IPS-15b (cell line): Measurements from ENCODE around the gene PRR22.
A peak's percentile ranks its signal among the peaks of the same experiment; 100 is the strongest.

Experiments
- H3K27me3 ChIP-seq: one replicate; pipeline ENCODE4 v1.6.1; 2013; ENCODE audit warnings: low read length; ENCODE audit not compliant: control insufficient read depth, insufficient read depth
- H3K36me3 ChIP-seq: one replicate; pipeline ENCODE4 v1.6.1; 2013; ENCODE audit warnings: low read length; ENCODE audit not compliant: control insufficient read depth, insufficient read depth
- H3K4me1 ChIP-seq: one replicate; pipeline ENCODE4 v1.6.1; 2013; ENCODE audit warnings: mild to moderate bottlenecking, low read length; ENCODE audit not compliant: control insufficient read depth, insufficient read depth
- H3K4me3 ChIP-seq: one replicate; pipeline ENCODE4 v1.5.1; 2013; ENCODE audit warnings: low read depth, low read length
- H3K9ac ChIP-seq: one replicate; pipeline ENCODE4 v1.6.1; 2013; ENCODE audit warnings: low read depth, mild to moderate bottlenecking, low read length
- H3K9me3 ChIP-seq: one replicate; pipeline ENCODE4 v1.6.1; 2013; ENCODE audit warnings: mild to moderate bottlenecking, low read length; ENCODE audit not compliant: control insufficient read depth, insufficient read depth

PRR22 gene

DNA sequence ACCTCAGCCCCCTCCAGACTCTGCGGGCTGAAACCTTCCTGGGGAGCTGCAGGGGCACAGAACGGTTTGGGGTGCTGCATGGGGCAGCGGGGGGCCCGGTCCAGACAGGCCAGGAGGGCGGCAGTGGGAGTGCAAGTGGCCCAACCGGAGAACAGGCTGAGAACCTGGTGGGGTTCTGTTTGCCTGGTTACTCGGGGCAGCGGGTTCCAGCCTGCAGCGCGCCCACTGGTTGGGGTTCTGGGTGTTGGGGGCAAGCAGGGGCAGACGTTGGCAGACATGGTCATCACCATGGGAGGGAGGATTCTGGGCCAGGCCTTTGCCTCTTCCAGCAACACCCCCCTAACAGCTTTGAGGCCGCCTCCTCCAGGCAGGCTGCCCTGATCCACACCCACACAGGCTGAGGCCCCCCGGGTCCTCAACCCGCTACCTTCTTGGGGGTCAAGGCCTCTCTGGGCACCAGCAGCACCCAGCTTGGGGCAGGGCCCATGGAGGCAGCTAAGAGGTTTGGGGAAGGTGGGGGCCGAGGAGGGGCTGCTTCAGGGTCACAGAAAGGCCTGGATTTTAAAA, at the start of gene PRR22:
TSS of gene PRR22 (minus strand) at position 166 of the 567 bp plus-strand sequence. CDS start at position 80, 86 bp downstream.
- Histone ChIP-seq H3K4me1 (no peaks in the 10 kb centered on the region), H3K36me3 (peaks cover 44% of the 10 kb centered on the region), H3K27me3 (no peaks in the 10 kb centered on the region), H3K9ac (no peak within 1 kb of the TSS), H3K9me3 (no peaks in the 10 kb centered on the region), H3K4me3 (no peak within 1 kb of the TSS)

DNA sequence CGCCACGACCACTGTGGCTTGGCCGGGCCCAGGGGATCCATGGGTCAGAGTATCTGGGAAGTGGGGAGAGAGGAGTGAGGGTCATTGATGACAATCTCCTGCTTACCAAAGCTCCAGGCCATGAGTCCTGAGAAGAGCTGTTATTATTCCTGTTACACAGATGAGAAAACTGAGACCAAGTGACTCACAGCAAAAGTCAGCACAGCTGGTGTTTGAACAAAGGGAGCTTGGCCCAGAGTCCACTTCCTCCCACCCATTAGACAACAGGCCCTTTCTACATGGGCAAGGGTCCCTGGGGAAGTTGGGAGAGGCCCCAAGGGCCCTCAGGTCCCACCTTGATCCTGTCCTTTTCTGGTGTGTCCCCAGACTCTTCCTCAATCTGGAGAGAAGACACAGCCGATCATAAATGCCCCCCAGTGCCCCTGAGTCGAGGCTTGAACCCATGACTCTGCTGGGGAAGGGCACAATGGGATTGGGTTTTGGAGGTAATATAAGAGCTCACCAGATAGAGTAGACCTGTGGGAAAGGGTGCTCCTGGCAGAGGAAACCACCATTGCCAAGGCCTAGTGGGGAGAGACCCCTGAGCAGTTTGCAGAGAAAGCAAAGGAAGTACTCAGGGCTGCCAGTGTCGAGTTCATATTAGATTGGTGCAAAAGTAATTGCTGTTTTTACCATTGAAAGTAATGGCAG, 48.1 kb upstream of the PRR22 start:
- Histone ChIP-seq H3K9me3 (no peaks in the 10 kb centered on the region), H3K4me3 (no peak overlapping the region), H3K36me3 (no peaks in the 10 kb centered on the region), H3K9ac (no peak overlapping the region), H3K4me1 (no peaks in the 10 kb centered on the region), H3K27me3 (no peaks in the 10 kb centered on the region)

DNA sequence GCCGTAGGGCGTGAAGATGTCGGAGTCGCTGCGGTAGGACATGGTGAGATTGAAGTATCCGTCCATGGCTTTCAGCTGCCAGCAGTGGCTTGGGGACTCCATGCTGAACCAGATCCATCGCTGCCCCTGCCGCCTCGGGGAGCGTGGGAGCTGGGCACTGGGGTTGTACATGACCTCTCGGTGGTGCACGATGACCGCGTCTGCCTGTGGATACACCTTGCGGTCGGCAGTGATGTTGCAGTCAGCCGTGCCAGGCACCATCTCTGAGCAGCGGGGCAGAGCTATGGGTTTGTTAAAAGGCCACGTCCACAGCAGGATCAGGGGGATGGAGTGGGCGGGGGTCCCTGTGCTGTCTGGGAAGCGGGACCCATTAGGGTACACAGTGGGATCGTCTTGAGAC, 47.5 kb upstream of the PRR22 start:
- Histone ChIP-seq H3K9me3 (no peaks in the 10 kb centered on the region), H3K27me3 (no peaks in the 10 kb centered on the region), H3K9ac (no peak overlapping the region), H3K36me3 (no peaks in the 10 kb centered on the region), H3K4me3 (no peak overlapping the region), H3K4me1 (peaks cover under 1% of the 10 kb centered on the region)

- Histone ChIP-seq H3K36me3 (no peaks in the 10 kb centered on the region), H3K4me1 (peaks cover 3% of the 10 kb centered on the region)
These were observed 46.6 kb upstream of the PRR22 start for GRCh38 chr19:5831159-5831558.

DNA sequence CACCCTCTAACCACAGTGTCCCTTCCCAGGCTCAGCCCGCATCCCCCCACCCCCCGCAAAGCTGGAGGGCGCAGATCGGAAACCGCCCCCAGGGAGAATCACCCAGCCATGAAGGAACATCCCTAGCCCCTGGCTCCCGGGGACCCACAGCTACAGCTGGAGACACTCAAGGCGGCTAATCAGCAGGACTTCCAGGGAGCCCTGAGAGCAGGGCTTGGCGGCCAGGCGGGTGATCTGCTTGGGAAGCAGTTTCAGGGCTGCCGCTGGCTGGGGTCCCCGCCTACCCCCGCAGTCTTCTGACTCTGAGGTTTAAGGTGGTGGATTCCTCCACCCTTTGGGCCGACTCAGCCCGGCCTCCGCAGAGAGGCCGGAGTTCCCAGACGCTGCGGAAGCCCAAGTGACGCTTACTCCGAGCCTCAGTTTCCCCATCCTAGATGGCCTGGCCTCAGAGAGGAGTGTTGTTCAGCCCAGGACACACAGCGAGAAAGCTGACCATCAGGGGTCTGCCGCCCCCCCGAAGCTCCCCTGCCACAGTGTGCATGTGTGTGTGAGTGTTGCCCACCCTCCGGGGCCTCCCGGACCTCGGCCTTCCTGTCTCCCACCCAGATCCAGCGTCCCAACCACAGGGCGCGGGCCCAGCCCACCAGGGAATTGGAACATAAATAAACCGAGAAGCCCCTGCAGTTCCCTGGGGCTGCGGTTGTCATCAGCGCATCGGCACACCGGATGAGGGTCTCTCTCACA, 45.2 kb upstream of the PRR22 start:
- H3K36me3 ChIP-seq: no peaks in the 10 kb centered on the region
- H3K4me1 ChIP-seq: peaks cover 3% of the 10 kb centered on the region
- no peak overlapping the region for H3K9ac ChIP-seq
- peak overlapping the region; percentile 86 for H3K4me3 ChIP-seq
- no peaks in the 10 kb centered on the region for H3K27me3 ChIP-seq
- H3K9me3 ChIP-seq: no peaks in the 10 kb centered on the region

More at GRCh38 chr19:5831159-5831558, 46.6 kb upstream of the PRR22 start:
- Histone ChIP-seq H3K9ac (no peak overlapping the region), H3K27me3 (no peaks in the 10 kb centered on the region), H3K9me3 (no peaks in the 10 kb centered on the region), H3K4me3 (no peak overlapping the region)

DNA sequence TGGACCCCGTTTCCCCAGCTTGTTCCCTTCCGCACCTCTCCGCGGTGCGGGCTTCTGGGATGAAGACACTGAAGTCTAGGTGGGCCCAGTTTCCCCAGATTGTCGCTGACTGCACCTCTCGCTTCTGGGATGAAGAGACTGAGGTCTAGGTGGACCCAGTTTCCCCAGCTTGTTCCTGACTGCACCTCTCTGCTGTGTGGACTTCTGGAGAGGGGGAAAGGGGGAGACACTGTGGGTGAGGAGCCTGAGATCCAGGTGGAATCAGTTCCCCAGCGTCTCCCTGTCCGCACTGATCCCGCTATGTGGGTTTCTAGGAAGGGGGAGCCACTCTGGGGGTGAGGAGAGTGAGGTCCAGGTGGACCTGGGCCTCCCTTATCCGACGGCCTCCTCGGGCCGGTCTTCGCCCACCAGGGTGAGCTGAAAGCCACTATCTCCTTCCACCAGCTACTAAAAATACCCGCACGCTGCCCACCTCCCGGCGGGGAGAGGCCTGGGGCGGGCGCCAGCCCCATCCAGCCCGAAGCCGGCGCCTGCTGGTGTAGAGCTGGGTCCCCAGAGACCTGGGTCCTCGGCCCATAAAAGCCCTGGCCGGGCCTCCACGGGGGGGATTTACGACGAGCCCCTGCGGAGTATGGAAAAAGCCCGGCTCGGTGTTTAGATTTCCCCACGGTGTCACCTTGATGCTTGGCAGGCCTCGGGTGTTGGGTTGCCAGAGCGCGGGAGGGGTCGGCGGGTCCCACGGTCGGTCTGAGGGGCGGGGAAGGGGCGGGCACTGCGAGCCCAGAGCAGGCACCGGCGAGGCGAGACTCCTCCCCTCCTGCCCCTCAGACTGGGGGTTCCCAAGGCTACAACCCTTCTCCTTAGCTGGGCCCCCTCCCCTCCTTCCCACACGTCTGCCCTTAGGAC, 44.4 kb upstream of the PRR22 start:
- peak overlapping the region; percentile 86 for H3K4me3 ChIP-seq
- no peaks in the 10 kb centered on the region for H3K36me3 ChIP-seq
- peak overlapping the region; percentile 82 for H3K9ac ChIP-seq
- peaks cover 3% of the 10 kb centered on the region for H3K4me1 ChIP-seq
- H3K9me3 ChIP-seq: no peaks in the 10 kb centered on the region
- H3K27me3 ChIP-seq: no peaks in the 10 kb centered on the region

GRCh38 chr19:5827891-5828660, 43.5 kb upstream of the PRR22 start:
- Histone ChIP-seq H3K9ac (peak overlapping the region; percentile 82), H3K9me3 (no peaks in the 10 kb centered on the region), H3K4me3 (peak overlapping the region; percentile 86), H3K36me3 (no peaks in the 10 kb centered on the region), H3K4me1 (peaks cover 3% of the 10 kb centered on the region), H3K27me3 (no peaks in the 10 kb centered on the region)

- no peaks in the 10 kb centered on the region for H3K27me3 ChIP-seq
- H3K4me1 ChIP-seq: peaks cover 3% of the 10 kb centered on the region
- H3K9ac ChIP-seq: no peak overlapping the region
- H3K36me3 ChIP-seq: no peaks in the 10 kb centered on the region
- peak overlapping the region; percentile 86 for H3K4me3 ChIP-seq
- no peaks in the 10 kb centered on the region for H3K9me3 ChIP-seq
These were observed 42.9 kb upstream of the PRR22 start for GRCh38 chr19:5827342-5827890.

GRCh38 chr19:5826531-5827341, 42.2 kb upstream of the PRR22 start:
- peaks cover 3% of the 10 kb centered on the region for H3K4me1 ChIP-seq
- H3K36me3 ChIP-seq: no peaks in the 10 kb centered on the region
- no peaks in the 10 kb centered on the region for H3K27me3 ChIP-seq
- peak overlapping the region; percentile 54 for H3K4me3 ChIP-seq
- no peaks in the 10 kb centered on the region for H3K9me3 ChIP-seq
- H3K9ac ChIP-seq: no peak overlapping the region

GRCh38 chr19:5825178-5825577, 40.6 kb upstream of the PRR22 start:
- Histone ChIP-seq H3K27me3 (no peaks in the 10 kb centered on the region), H3K4me3 (no peak overlapping the region), H3K9ac (no peak overlapping the region), H3K9me3 (no peaks in the 10 kb centered on the region), H3K4me1 (peaks cover 3% of the 10 kb centered on the region), H3K36me3 (no peaks in the 10 kb centered on the region)
